T-cell (primary cell): ENCODE data around the gene TOMM40. TPM values are rescaled to one million over a fixed set of nuclear protein-coding genes. Genes with fewer than 3 reads are reported as not detected.

Source experiments
- ATAC-seq, 4 experiments: fragments of 200-7000 bp in 3 of 4; fragments of 150-1000 bp in 1 of 4; cut with Tn5 transposase; replicated peaks in 1 of 4; 1 replicate in 3 of 4; 2 replicates in 1 of 4; pipeline ENCODE4 v1.10.0; 2021; ENCODE audit warnings: moderate library complexity in 3 of 4, mild to moderate bottlenecking in 2 of 4, moderate number of reproducible peaks in 1 of 4
- CTCF ChIA-PET, 2 donors: fragments of 300-600 bp; sonication (Branson Sonifier 250); formaldehyde crosslinking; loops; one replicate each; lab custom pipeline; 2022; ENCODE audit warnings: antibody characterized with exemption in 2 of 2; lab: Charles Lee
- POLR2A ChIA-PET, 2 donors: fragments of 300-600 bp; sonication (Branson Sonifier 250); formaldehyde crosslinking; loops; one replicate each; lab custom pipeline; 2022; ENCODE audit warnings: antibody characterized with exemption in 2 of 2; lab: Charles Lee
- DNase-seq, 35 experiments: peaks; one replicate each; pipeline versions ENCODE4 v3.0.0 to v3.0.0-alpha.2; 2013 to 2023
- H3K27ac ChIP-seq: one replicate; pipeline ENCODE4 v1.5.1; 2013; ENCODE audit warnings: low read length
- H3K27me3 ChIP-seq, 2 experiments: replicated peaks in 1 of 2; 1 replicate in 1 of 2; 2 replicates in 1 of 2; pipeline versions ENCODE4 v1.6.1 to v1.7.0; 2013; ENCODE audit warnings: low read length in 1 of 2, mixed read lengths in 1 of 2; ENCODE audit not compliant: control insufficient read depth in 2 of 2, insufficient read depth in 2 of 2; ENCODE audit errors: extremely low read depth in 1 of 2
- H3K36me3 ChIP-seq, 2 donors: 1 replicate in 1 of 2; 2 replicates in 1 of 2; pipeline versions ENCODE4 v1.6.1 to v1.7.0; 2013; ENCODE audit warnings: low read length in 1 of 2; ENCODE audit not compliant: control insufficient read depth in 2 of 2, insufficient read depth in 1 of 2; ENCODE audit errors: extremely low read depth in 1 of 2
- H3K4me1 ChIP-seq, 2 experiments: 1 replicate in 1 of 2; 2 replicates in 1 of 2; pipeline versions ENCODE4 v1.6.1 to v1.7.0; 2013; ENCODE audit warnings: low read length in 2 of 2, mixed read lengths in 1 of 2; ENCODE audit not compliant: insufficient read depth in 2 of 2, control insufficient read depth in 1 of 2; ENCODE audit errors: extremely low read depth in 1 of 2
- H3K4me3 ChIP-seq, 2 donors: 1 replicate in 1 of 2; 2 replicates in 1 of 2; pipeline versions ENCODE4 v1.5.1 to v1.7.0; 2013; ENCODE audit warnings: mild to moderate bottlenecking in 2 of 2, low read length in 1 of 2, moderate library complexity in 1 of 2; ENCODE audit not compliant: control insufficient read depth in 1 of 2; ENCODE audit errors: extremely low read depth in 1 of 2
- H3K9me3 ChIP-seq: 2 replicates; pipeline ENCODE4 v1.7.0; 2013
- H3K27ac Mint-ChIP-seq, 2 donors: one replicate each; pipeline ENCODE4 v1.8.0; 2020 to 2021; ENCODE audit warnings: mild to moderate bottlenecking in 2 of 2, mixed read lengths in 2 of 2
- H3K27me3 Mint-ChIP-seq, 2 donors: one replicate each; pipeline ENCODE4 v1.8.0; 2021 to 2022; ENCODE audit warnings: mixed read lengths in 2 of 2
- H3K36me3 Mint-ChIP-seq: one replicate; pipeline ENCODE4 v1.8.0; 2021; ENCODE audit warnings: mixed read lengths
- H3K4me1 Mint-ChIP-seq, 3 donors: one replicate each; pipeline ENCODE4 v1.8.0; 2020 to 2022; ENCODE audit warnings: mixed read lengths in 3 of 3, mild to moderate bottlenecking in 1 of 3
- H3K4me3 Mint-ChIP-seq, 3 donors: one replicate each; pipeline ENCODE4 v1.8.0; 2020 to 2022; ENCODE audit warnings: mild to moderate bottlenecking in 3 of 3, mixed read lengths in 3 of 3, moderate library complexity in 3 of 3
- H3K9me3 Mint-ChIP-seq, 3 donors: one replicate each; pipeline ENCODE4 v1.8.0; 2020 to 2022; ENCODE audit warnings: mixed read lengths in 3 of 3
- WGBS: methylation state at CpG from one replicate; pipeline ENCODE4 v1.1.5; 2013; ENCODE audit warnings: missing lambda C conversion rate; ENCODE audit not compliant: insufficient coverage; 5-methylcytosine and 5-hydroxymethylcytosine counted together
- total RNA-seq, 35 experiments: library from RNA in 6 of 35; stranded (reverse) in 6 of 35; fragments of 120-200 nt in 1 of 35; gene quantifications; one replicate each; pipeline versions ENCODE4 v1.2.1 to v1.2.4 and lab custom pipeline; 2013 to 2026

TOMM40 gene
- total RNA-seq, 5 donors from 2014 or later (not counting 1 experiment from before 2014, with no cell fraction given): 32.1 to 47.5 (median 41.5) TPM

DNA sequence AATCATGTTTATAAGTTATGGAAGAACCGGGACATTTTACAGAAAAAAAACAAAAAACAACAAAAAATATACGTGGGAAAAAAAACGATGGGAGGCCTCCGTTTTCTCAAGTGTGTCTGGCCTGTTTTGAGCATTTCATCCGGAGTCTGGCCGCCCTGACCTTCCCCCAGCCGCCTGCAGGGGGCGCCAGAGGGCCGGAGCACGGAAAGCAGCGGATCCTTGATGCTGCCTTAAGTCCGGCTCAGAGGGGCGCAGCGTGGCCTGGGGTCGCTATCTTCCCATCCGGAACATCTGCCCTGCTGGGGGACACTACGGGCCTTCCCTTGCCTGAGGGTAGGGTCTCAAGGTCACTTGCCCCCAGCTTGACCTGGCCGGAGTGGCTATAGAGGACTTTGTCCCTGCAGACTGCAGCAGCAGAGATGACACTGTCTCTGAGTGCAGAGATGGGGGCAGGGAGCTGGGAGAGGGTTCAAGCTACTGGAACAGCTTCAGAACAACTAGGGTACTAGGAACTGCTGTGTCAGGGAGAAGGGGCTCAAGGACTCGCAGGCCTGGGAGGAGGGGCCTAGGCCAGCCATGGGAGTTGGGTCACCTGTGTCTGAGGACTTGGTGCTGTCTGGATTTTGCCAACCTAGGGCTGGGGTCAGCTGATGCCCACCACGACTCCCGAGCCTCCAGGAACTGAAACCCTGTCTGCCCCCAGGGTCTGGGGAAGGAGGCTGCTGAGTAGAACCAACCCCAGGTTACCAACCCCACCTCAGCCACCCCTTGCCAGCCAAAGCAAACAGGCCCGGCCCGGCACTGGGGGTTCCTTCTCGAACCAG, 12.8 kb downstream of the TOMM40 start:
- peaks cover 0 to 17% of the 10 kb centered on the region in 2 experiments for H3K4me1 ChIP-seq
- H3K9me3 Mint-ChIP-seq: no peaks in the 10 kb centered on the region
- H3K27me3 ChIP-seq: peaks cover 0 to 47% of the 10 kb centered on the region in 2 experiments
- CTCF ChIA-PET: no interaction called here
- DNase-seq (peak; percentile 19 to 80 (median 63)), ATAC-seq (peak; percentile 57 to 74 (median 63))
- H3K4me1 Mint-ChIP-seq: peaks cover 8 to 12% (median 8%) of the 10 kb centered on the region in 3 donors
- H3K36me3 Mint-ChIP-seq: peaks cover 10% of the 10 kb centered on the region
- no peak overlapping the region for H3K27ac ChIP-seq
- H3K4me3 Mint-ChIP-seq: no peak overlapping the region
- H3K4me3 ChIP-seq: no peak overlapping the region
- POLR2A ChIA-PET: no interaction called here
- no peaks in the 10 kb centered on the region for H3K9me3 ChIP-seq
- no peak overlapping the region for H3K27ac Mint-ChIP-seq
- H3K36me3 ChIP-seq: peaks cover 11 to 28% of the 10 kb centered on the region in 2 donors
- peaks cover 19 to 20% of the 10 kb centered on the region in 2 donors for H3K27me3 Mint-ChIP-seq
- 36% methylated on average over 21 of the region's 24 CpGs for WGBS

DNA sequence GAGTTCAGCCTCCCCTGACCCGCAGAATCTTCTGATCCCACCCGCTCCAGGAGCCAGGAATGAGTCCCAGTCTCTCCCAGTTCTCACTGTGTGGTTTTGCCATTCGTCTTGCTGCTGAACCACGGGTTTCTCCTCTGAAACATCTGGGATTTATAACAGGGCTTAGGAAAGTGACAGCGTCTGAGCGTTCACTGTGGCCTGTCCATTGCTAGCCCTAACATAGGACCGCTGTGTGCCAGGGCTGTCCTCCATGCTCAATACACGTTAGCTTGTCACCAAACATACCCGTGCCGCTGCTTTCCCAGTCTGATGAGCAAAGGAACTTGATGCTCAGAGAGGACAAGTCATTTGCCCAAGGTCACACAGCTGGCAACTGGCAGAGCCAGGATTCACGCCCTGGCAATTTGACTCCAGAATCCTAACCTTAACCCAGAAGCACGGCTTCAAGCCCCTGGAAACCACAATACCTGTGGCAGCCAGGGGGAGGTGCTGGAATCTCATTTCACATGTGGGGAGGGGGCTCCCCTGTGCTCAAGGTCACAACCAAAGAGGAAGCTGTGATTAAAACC, 13.5 kb downstream of the TOMM40 start:
- ChIA-PET POLR2A (interaction anchor here in 1 of 2 donors (0.6 kb wide), 1 partner anchor 124 kb away, joined by 3 read pairs; no protein-coding TSS in a partner anchor), CTCF (no interaction called here)
- DNase-seq: no peak
- Histone ChIP-seq H3K27me3 (peaks cover 0 to 47% of the 10 kb centered on the region in 2 experiments), H3K4me3 (no peak overlapping the region), H3K27ac (no peak overlapping the region), H3K9me3 (no peaks in the 10 kb centered on the region), H3K36me3 (peaks cover 11 to 24% of the 10 kb centered on the region in 2 donors), H3K4me1 (peaks cover 0 to 17% of the 10 kb centered on the region in 2 experiments)
- no peak for ATAC-seq
- peaks cover 10% of the 10 kb centered on the region for H3K36me3 Mint-ChIP-seq
- peaks cover 19 to 23% of the 10 kb centered on the region in 2 donors for H3K27me3 Mint-ChIP-seq
- no peak overlapping the region for H3K27ac Mint-ChIP-seq
- H3K9me3 Mint-ChIP-seq: no peaks in the 10 kb centered on the region
- 84% methylated on average over 10 of the region's 12 CpGs for WGBS
- no peak overlapping the region for H3K4me3 Mint-ChIP-seq
- H3K4me1 Mint-ChIP-seq: peaks cover 8 to 12% (median 8%) of the 10 kb centered on the region in 3 donors

DNA sequence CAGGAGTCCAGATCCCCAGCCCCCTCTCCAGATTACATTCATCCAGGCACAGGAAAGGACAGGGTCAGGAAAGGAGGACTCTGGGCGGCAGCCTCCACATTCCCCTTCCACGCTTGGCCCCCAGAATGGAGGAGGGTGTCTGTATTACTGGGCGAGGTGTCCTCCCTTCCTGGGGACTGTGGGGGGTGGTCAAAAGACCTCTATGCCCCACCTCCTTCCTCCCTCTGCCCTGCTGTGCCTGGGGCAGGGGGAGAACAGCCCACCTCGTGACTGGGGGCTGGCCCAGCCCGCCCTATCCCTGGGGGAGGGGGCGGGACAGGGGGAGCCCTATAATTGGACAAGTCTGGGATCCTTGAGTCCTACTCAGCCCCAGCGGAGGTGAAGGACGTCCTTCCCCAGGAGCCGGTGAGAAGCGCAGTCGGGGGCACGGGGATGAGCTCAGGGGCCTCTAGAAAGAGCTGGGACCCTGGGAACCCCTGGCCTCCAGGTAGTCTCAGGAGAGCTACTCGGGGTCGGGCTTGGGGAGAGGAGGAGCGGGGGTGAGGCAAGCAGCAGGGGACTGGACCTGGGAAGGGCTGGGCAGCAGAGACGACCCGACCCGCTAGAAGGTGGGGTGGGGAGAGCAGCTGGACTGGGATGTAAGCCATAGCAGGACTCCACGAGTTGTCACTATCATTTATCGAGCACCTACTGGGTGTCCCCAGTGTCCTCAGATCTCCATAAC, 14.5 kb downstream of the TOMM40 start, which contains the start of gene APOE:
Gene APOE, plus strand, starts transcription at position 360 of the 724 bp plus-strand sequence. CDS start 829 bp downstream, outside the sequence.
- ATAC-seq (no peak), DNase-seq (no peak)
- Mint-ChIP-seq H3K4me1 (peaks cover 8 to 12% (median 8%) of the 10 kb centered on the region in 3 donors), H3K27ac (no peak within 1 kb of the TSS), H3K36me3 (peaks cover 7% of the 10 kb centered on the region), H3K27me3 (peaks cover 19 to 23% of the 10 kb centered on the region in 2 donors), H3K9me3 (no peaks in the 10 kb centered on the region), H3K4me3 (peak within 1 kb of the TSS in 1 of 3 donors; percentile 43)
- Histone ChIP-seq H3K27me3 (peaks cover 0 to 51% of the 10 kb centered on the region in 2 experiments), H3K4me3 (no peak within 1 kb of the TSS), H3K36me3 (peaks cover 6 to 14% of the 10 kb centered on the region in 2 donors), H3K9me3 (no peaks in the 10 kb centered on the region), H3K27ac (no peak within 1 kb of the TSS), H3K4me1 (peaks cover 0 to 17% of the 10 kb centered on the region in 2 experiments)
- 5% methylated on average over 16 of the region's 20 CpGs for WGBS
- POLR2A ChIA-PET: interaction anchor here (0.6 to 0.8 kb wide), 4 partner anchors 10 to 123 kb away, joined by 3 to 17 read pairs (median 4); no protein-coding TSS in a partner anchor
- CTCF ChIA-PET: interaction anchor here (0.6 to 0.8 kb wide), 2 partner anchors 49 to 280 kb away, joined by 3 to 5 read pairs; no protein-coding TSS in a partner anchor

DNA sequence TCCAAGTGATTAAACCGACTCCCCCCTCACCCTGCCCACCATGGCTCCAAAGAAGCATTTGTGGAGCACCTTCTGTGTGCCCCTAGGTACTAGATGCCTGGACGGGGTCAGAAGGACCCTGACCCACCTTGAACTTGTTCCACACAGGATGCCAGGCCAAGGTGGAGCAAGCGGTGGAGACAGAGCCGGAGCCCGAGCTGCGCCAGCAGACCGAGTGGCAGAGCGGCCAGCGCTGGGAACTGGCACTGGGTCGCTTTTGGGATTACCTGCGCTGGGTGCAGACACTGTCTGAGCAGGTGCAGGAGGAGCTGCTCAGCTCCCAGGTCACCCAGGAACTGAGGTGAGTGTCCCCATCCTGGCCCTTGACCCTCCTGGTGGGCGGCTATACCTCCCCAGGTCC, 16.6 kb downstream of the TOMM40 start:
- Histone ChIP-seq H3K27ac (no peak overlapping the region), H3K4me3 (no peak overlapping the region), H3K36me3 (peaks cover 0 to 5% of the 10 kb centered on the region in 2 donors), H3K9me3 (no peaks in the 10 kb centered on the region), H3K4me1 (peaks cover 0 to 17% of the 10 kb centered on the region in 2 experiments), H3K27me3 (peaks cover 0 to 67% of the 10 kb centered on the region in 2 experiments)
- ChIA-PET CTCF (no interaction called here), POLR2A (interaction anchor here in 1 of 2 donors (0.6 kb wide), 1 partner anchor 298 kb away, joined by 3 read pairs; no protein-coding TSS in a partner anchor)
- Mint-ChIP-seq H3K9me3 (no peaks in the 10 kb centered on the region), H3K4me1 (peaks cover 8 to 12% (median 8%) of the 10 kb centered on the region in 3 donors), H3K4me3 (no peak overlapping the region), H3K27ac (no peak overlapping the region), H3K36me3 (peaks cover 5% of the 10 kb centered on the region), H3K27me3 (peaks cover 28 to 35% of the 10 kb centered on the region in 2 donors)
- ATAC-seq: no peak
- WGBS: 94% methylated on average over 11 of the region's 12 CpGs
- DNase-seq: no peak

DNA sequence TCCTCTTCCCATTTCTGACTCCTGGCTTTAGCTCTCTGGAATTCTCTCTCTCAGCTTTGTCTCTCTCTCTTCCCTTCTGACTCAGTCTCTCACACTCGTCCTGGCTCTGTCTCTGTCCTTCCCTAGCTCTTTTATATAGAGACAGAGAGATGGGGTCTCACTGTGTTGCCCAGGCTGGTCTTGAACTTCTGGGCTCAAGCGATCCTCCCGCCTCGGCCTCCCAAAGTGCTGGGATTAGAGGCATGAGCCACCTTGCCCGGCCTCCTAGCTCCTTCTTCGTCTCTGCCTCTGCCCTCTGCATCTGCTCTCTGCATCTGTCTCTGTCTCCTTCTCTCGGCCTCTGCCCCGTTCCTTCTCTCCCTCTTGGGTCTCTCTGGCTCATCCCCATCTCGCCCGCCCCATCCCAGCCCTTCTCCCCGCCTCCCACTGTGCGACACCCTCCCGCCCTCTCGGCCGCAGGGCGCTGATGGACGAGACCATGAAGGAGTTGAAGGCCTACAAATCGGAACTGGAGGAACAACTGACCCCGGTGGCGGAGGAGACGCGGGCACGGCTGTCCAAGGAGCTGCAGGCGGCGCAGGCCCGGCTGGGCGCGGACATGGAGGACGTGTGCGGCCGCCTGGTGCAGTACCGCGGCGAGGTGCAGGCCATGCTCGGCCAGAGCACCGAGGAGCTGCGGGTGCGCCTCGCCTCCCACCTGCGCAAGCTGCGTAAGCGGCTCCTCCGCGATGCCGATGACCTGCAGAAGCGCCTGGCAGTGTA, 17.2 kb downstream of the TOMM40 start:
- Mint-ChIP-seq H3K4me3 (no peak overlapping the region), H3K4me1 (peaks cover 8 to 12% (median 8%) of the 10 kb centered on the region in 3 donors), H3K27me3 (peaks cover 32 to 41% of the 10 kb centered on the region in 2 donors), H3K27ac (no peak overlapping the region), H3K36me3 (peaks cover 3% of the 10 kb centered on the region), H3K9me3 (no peaks in the 10 kb centered on the region)
- Histone ChIP-seq H3K27ac (no peak overlapping the region), H3K36me3 (no peaks in the 10 kb centered on the region), H3K4me1 (peaks cover 0 to 17% of the 10 kb centered on the region in 2 experiments), H3K27me3 (peaks cover 0 to 74% of the 10 kb centered on the region in 2 experiments), H3K4me3 (no peak overlapping the region), H3K9me3 (no peaks in the 10 kb centered on the region)
- ChIA-PET CTCF (no interaction called here), POLR2A (interaction anchor here in 1 of 2 donors (0.6 kb wide), 1 partner anchor 298 kb away, joined by 3 read pairs; no protein-coding TSS in a partner anchor)
- WGBS: 97% methylated on average over 38 of the region's 46 CpGs
- DNase-seq (no peak), ATAC-seq (no peak)
